NCI-H2029 (cell line): Measurements from ENCODE around the gene LRRC14B.
"Not testable (repeated sequence)": the region's sequence is repeated elsewhere in the genome, so short reads cannot be mapped to it uniquely, and the experiment has no call there.

Experiments
- DNase-seq: peaks from one replicate; lab custom pipeline; 2025; lab: John Stamatoyannopoulos, UW

The LRRC14B gene

GRCh38 chr5:207599-207998, 16.3 kb downstream of the LRRC14B start:
- no peak for DNase-seq

- DNase-seq: no peak
These were observed 17.3 kb downstream of the LRRC14B start for GRCh38 chr5:208449-209114.

- DNase-seq: no peak
These were observed 22.6 kb downstream of the LRRC14B start for GRCh38 chr5:213803-214395.

- DNase-seq: not testable (repeated sequence)
These were observed 24.0 kb downstream of the LRRC14B start for GRCh38 chr5:215256-215655.

- not testable (repeated sequence) for DNase-seq
These were observed 24.8 kb downstream of the LRRC14B start for GRCh38 chr5:216076-216475.

GRCh38 chr5:217494-218456, 26.5 kb downstream of the LRRC14B start, which contains the start of the genes CCDC127 and SDHA:
CCDC127 (minus strand) TSS chr5:218153; CDS start chr5:216849, 1,304 bp downstream.
SDHA (plus strand) TSS chr5:218320; CDS start chr5:218356, 36 bp downstream.
- DNase-seq: peak; percentile 93

GRCh38 chr5:218457-219291, 27.4 kb downstream of the LRRC14B start:
- DNase-seq: no peak

GRCh38 chr5:219460-219863, 28.2 kb downstream of the LRRC14B start:
- DNase-seq: no peak

- no peak for DNase-seq
These were observed 28.7 kb downstream of the LRRC14B start for GRCh38 chr5:219991-220390.

GRCh38 chr5:222951-223715, 31.8 kb downstream of the LRRC14B start:
- not testable (repeated sequence) for DNase-seq

- no peak for DNase-seq
These were observed 32.5 kb downstream of the LRRC14B start for GRCh38 chr5:223791-224190.

GRCh38 chr5:225334-225733, 34.0 kb downstream of the LRRC14B start:
- no peak for DNase-seq

- DNase-seq: not testable (repeated sequence)
These were observed 36.1 kb downstream of the LRRC14B start for GRCh38 chr5:227375-227774.

GRCh38 chr5:228886-229285, 37.6 kb downstream of the LRRC14B start:
- DNase-seq: no peak

- no peak for DNase-seq
These were observed 39.4 kb downstream of the LRRC14B start for GRCh38 chr5:230711-231110.

- DNase-seq: no peak
These were observed 40.4 kb downstream of the LRRC14B start for GRCh38 chr5:231661-232060.

GRCh38 chr5:233426-233825, 42.1 kb downstream of the LRRC14B start:
- DNase-seq: not testable (repeated sequence)

- DNase-seq: no peak
These were observed 43.2 kb downstream of the LRRC14B start for GRCh38 chr5:234450-234849.

GRCh38 chr5:235527-235926, 44.2 kb downstream of the LRRC14B start:
- DNase-seq: not testable (repeated sequence)

GRCh38 chr5:237931-238330, 46.6 kb downstream of the LRRC14B start:
- DNase-seq: not testable (repeated sequence)

- not testable (repeated sequence) for DNase-seq
These were observed 49.3 kb downstream of the LRRC14B start for GRCh38 chr5:240550-240949.
